PC-9 (cell line): ENCODE data around the gene GRM8. TPM values are rescaled to one million over a fixed set of nuclear protein-coding genes. Genes with fewer than 3 reads are reported as not detected.

Source experiments
- BruUV-seq: library from RNA; stranded (reverse); fragments of 400-500 nt; replicated peaks from 2 replicates; lab custom pipeline; 2021; lab: Mats Ljungman, UMichigan
- CTCF ChIA-PET: fragments of 300-600 bp; sonication (Branson Sonifier 250); formaldehyde crosslinking; loops from one replicate; lab custom pipeline; 2022; ENCODE audit warnings: antibody characterized with exemption; lab: Charles Lee
- POLR2A ChIA-PET: fragments of 300-600 bp; sonication (Branson Sonifier 250); formaldehyde crosslinking; loops from one replicate; lab custom pipeline; 2022; ENCODE audit warnings: antibody characterized with exemption; ENCODE audit not compliant: unreplicated experiment; lab: Charles Lee
- DNase-seq, 2 experiments: peaks; one replicate each; pipeline versions ENCODE4 v3.0.0 to v3.0.0-alpha.2; 2015 to 2022; ENCODE audit warnings: mixed read lengths in 1 of 2
- H2AFZ ChIP-seq: fragments of 200-600 bp; sonication (generic); 2 replicates; pipeline ENCODE4 v1.8.1; 2017; ENCODE audit warnings: antibody characterized with exemption
- H3F3A ChIP-seq: fragments of 200-600 bp; sonication (generic); 2 replicates; pipeline ENCODE4 v1.8.1; 2017; ENCODE audit warnings: antibody characterized with exemption, mild to moderate bottlenecking, low read depth; ENCODE audit not compliant: insufficient read depth
- H3K27ac ChIP-seq: fragments of 200-600 bp; sonication (generic); 2 replicates; pipeline ENCODE4 v1.6.1; 2016; ENCODE audit warnings: mixed run types
- H3K27me3 ChIP-seq: fragments of 200-600 bp; sonication (generic); 2 replicates; pipeline ENCODE4 v1.6.1; 2016; ENCODE audit warnings: low read depth, mixed run types; ENCODE audit not compliant: insufficient read depth
- H3K36me3 ChIP-seq: fragments of 200-600 bp; sonication (generic); 2 replicates; pipeline ENCODE4 v1.6.1; 2016; ENCODE audit warnings: low read depth, mixed run types
- H3K4me1 ChIP-seq: fragments of 200-600 bp; sonication (generic); replicated peaks from 2 replicates; pipeline ENCODE4 v1.6.1; 2016; ENCODE audit warnings: mixed run types; ENCODE audit not compliant: insufficient read depth
- H3K4me2 ChIP-seq: fragments of 200-600 bp; sonication (generic); 2 replicates; pipeline ENCODE4 v1.6.1; 2017; ENCODE audit warnings: mixed run types
- H3K4me3 ChIP-seq: fragments of 200-600 bp; sonication (generic); 2 replicates; pipeline ENCODE4 v1.6.1; 2016; ENCODE audit warnings: mixed run types
- H3K79me2 ChIP-seq: fragments of 200-600 bp; sonication (generic); 2 replicates; pipeline ENCODE4 v1.6.1; 2017; ENCODE audit warnings: low read depth, mixed run types
- H3K9me2 ChIP-seq: fragments of 200-600 bp; sonication (generic); 2 replicates; pipeline ENCODE4 v1.8.1; 2017; ENCODE audit warnings: mild to moderate bottlenecking; ENCODE audit not compliant: insufficient read depth
- H3K9me3 ChIP-seq: fragments of 200-600 bp; sonication (generic); 2 replicates; pipeline ENCODE4 v1.8.1; 2016; ENCODE audit warnings: low read depth; ENCODE audit not compliant: insufficient read depth
- H4K20me1 ChIP-seq: fragments of 200-600 bp; sonication (generic); 2 replicates; pipeline ENCODE4 v1.8.1; 2017; ENCODE audit not compliant: insufficient read depth
- EZH2 ChIP-seq: fragments of 200-600 bp; sonication (generic); IDR thresholded peaks from 2 replicates; pipeline ENCODE4 v1.8.0; 2017; ENCODE audit warnings: antibody characterized with exemption, low read depth
- intact Hi-C: fragments of 100-400 bp; cut with micrococcal nuclease; formaldehyde crosslinking; loops from one replicate; pipeline ENCODE4 v1.10.0; 2022; ENCODE audit not compliant: unreplicated experiment
- total RNA-seq: library from RNA; stranded (reverse); gene quantifications from 2 replicates; pipeline ENCODE4 v1.2.3, GENCODE V29; 2021
- TF ChIP-seq, protein P1 (sequence below): fragments of 200-600 bp; sonication (generic); conservative IDR thresholded peaks from 2 replicates; pipeline ENCODE4 v1.6.1; 2017; ENCODE audit warnings: mixed run types, antibody characterized with exemption, mild to moderate bottlenecking, moderate library complexity

Gene GRM8
- total RNA-seq, 1 experiment from 2014 or later = not detected

DNA sequence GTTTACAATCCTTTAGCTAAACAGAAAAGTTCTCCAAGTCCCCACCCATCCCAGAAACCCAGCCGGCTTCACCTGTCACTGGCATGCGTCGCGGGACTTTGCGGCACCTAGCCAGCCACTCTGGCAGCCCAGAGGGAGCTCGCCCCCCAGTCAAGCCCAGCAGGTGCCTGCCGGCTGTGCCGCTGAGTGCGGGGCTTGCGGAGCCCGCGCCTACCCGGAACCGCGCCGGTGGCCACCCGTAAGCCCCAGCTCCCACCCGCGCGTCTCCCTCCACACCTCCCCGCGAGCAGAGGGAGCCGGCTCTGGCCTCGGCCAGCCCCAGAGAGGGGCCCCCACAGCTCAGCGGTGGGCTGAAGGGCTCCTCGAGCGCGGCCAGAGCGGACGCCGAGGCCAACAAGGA, 446.1 kb downstream of the GRM8 start:
- Histone ChIP-seq H3K36me3 (no peaks in the 10 kb centered on the region), H3K9me3 (no peaks in the 10 kb centered on the region), H2AFZ (no peak overlapping the region), H3K9me2 (no peaks in the 10 kb centered on the region), H4K20me1 (no peaks in the 10 kb centered on the region), H3K4me3 (no peak overlapping the region), H3K27ac (no peak overlapping the region), H3K79me2 (no peaks in the 10 kb centered on the region), H3K4me1 (no peaks in the 10 kb centered on the region), H3K4me2 (no peak overlapping the region), H3K27me3 (no peaks in the 10 kb centered on the region), H3F3A (no peaks in the 10 kb centered on the region)
- CTCF ChIA-PET = no interaction called here
- no peak for TF ChIP-seq EZH2
- TF ChIP-seq, protein P1, sequence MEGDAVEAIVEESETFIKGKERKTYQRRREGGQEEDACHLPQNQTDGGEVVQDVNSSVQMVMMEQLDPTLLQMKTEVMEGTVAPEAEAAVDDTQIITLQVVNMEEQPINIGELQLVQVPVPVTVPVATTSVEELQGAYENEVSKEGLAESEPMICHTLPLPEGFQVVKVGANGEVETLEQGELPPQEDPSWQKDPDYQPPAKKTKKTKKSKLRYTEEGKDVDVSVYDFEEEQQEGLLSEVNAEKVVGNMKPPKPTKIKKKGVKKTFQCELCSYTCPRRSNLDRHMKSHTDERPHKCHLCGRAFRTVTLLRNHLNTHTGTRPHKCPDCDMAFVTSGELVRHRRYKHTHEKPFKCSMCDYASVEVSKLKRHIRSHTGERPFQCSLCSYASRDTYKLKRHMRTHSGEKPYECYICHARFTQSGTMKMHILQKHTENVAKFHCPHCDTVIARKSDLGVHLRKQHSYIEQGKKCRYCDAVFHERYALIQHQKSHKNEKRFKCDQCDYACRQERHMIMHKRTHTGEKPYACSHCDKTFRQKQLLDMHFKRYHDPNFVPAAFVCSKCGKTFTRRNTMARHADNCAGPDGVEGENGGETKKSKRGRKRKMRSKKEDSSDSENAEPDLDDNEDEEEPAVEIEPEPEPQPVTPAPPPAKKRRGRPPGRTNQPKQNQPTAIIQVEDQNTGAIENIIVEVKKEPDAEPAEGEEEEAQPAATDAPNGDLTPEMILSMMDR = no peak
- intact Hi-C loops = no loop called here
- POLR2A ChIA-PET = no interaction called here
- DNase-seq = no peak
- no TSS peak for BruUV-seq

DNA sequence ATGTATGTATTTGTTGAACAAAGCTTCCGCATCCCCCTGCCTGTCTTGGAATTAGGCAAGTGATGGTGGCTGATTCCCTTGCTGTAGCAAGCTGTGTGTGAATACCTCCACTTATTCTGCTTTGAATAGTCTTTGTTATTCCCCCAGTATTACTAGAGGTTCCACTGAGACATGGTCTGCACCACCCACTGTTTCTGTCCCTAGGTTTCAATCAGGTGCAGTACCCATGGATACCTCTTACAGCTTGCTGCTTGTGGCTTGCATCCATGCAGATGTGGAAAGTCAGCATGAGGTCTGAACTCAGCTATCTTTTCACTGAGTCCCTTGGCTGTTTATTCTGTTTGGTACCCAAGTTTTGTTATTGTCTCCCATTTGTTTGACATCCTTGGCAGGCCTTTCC, 447.4 kb downstream of the GRM8 start:
- no peak for DNase-seq
- intact Hi-C loops = no loop called here
- no peaks in the 10 kb centered on the region for H4K20me1 ChIP-seq

DNA sequence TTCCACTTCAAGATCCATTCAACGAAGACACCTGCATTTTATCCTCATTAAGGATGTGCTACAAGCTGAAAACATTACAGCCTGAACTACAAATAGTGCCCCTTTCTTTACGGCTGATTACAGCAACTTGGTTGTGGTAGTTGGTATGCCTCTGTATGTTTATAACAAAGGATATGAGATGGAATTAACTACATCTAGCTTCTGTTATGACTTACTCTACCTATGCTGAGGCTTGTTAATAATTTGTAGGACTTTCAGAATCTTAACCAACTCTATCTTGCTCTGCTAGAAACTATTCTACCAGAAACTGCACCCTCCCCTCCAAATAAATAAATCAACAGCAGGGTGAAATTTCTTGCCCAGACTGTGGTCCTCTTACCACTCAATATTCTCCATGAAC, 448.1 kb downstream of the GRM8 start:
- no peaks in the 10 kb centered on the region for H3K79me2 ChIP-seq
- no peaks in the 10 kb centered on the region for H3K4me1 ChIP-seq
- intact Hi-C loops = no loop called here
- CTCF ChIA-PET = no interaction called here
- H3K27ac ChIP-seq = no peak overlapping the region
- H2AFZ ChIP-seq = no peak overlapping the region
- H3K36me3 ChIP-seq = no peaks in the 10 kb centered on the region
- no TSS peak for BruUV-seq
- H3K4me2 ChIP-seq = no peak overlapping the region
- no peaks in the 10 kb centered on the region for H3K9me2 ChIP-seq
- no peaks in the 10 kb centered on the region for H3K27me3 ChIP-seq
- no peaks in the 10 kb centered on the region for H4K20me1 ChIP-seq
- TF ChIP-seq, protein P1 = no peak
- POLR2A ChIA-PET = no interaction called here
- H3K9me3 ChIP-seq = no peaks in the 10 kb centered on the region
- no peak overlapping the region for H3K4me3 ChIP-seq
- no peaks in the 10 kb centered on the region for H3F3A ChIP-seq
- DNase-seq = no peak

More for the DNA sequence above, 447.4 kb downstream of the GRM8 start:
- TF ChIP-seq, protein P1 = no peak
- no peak for TF ChIP-seq EZH2
- no peak overlapping the region for H3K4me2 ChIP-seq
- H3K4me3 ChIP-seq = no peak overlapping the region
- CTCF ChIA-PET = no interaction called here
- H3K9me3 ChIP-seq = no peaks in the 10 kb centered on the region
- no peak overlapping the region for H2AFZ ChIP-seq
- POLR2A ChIA-PET = no interaction called here
- H3K27ac ChIP-seq = no peak overlapping the region
- no peaks in the 10 kb centered on the region for H3F3A ChIP-seq
- no peaks in the 10 kb centered on the region for H3K36me3 ChIP-seq
- no TSS peak for BruUV-seq
- H3K27me3 ChIP-seq = no peaks in the 10 kb centered on the region
- H3K79me2 ChIP-seq = no peaks in the 10 kb centered on the region
- no peaks in the 10 kb centered on the region for H3K9me2 ChIP-seq
- no peaks in the 10 kb centered on the region for H3K4me1 ChIP-seq
